Inflammatory macrophage treated with lipopolysaccharide for 1 hour (primary cell): ENCODE data around the gene EPG5.
"Not testable (repeated sequence)": the region's sequence is repeated elsewhere in the genome, so short reads cannot be mapped to it uniquely, and the experiment has no call there.

ENCODE experiments used
- DNase-seq, 2 donors: peaks; one replicate each; pipeline ENCODE4 v3.0.0-alpha.2; 2020 to 2022

The EPG5 gene

DNA sequence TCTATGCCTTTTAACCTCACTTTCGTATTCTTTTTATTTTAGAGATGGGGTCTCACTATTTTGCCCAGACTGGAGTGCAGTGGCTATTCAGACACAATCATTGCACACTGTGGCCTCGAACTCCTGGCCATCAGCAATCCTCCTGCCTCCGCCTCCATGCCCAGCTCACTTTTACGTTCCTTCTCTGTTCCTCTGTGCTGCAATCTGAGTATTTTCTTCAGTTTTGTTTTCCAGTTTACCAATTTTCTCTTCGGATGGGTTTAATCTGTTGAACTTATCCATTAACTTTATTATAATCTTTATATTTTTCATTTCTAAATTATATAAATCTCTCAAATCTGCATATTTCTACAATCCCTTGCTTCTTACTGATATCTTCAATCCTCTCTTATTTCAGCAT, 103.0 kb downstream of the EPG5 start:
- no peak for DNase-seq

DNA sequence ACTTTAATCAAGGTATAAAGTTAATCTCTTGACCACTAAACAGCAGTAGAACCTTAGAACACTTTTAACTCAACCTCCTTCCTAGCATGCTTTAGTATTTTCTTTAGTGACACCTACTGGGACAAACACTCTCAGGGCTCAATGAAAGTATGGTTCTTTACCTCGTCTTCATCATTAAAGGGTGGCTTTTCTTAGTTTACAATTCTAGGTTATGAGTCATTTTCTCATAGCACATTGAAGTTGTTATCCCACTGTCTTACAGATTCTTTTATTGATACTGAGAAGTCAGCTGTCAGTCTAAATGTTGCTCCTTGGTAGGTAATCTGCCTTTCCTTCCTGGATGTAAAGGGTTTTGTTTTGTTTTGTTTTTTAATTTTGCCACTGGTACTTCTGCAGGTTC, 103.7 kb downstream of the EPG5 start:
- no peak for DNase-seq

DNA sequence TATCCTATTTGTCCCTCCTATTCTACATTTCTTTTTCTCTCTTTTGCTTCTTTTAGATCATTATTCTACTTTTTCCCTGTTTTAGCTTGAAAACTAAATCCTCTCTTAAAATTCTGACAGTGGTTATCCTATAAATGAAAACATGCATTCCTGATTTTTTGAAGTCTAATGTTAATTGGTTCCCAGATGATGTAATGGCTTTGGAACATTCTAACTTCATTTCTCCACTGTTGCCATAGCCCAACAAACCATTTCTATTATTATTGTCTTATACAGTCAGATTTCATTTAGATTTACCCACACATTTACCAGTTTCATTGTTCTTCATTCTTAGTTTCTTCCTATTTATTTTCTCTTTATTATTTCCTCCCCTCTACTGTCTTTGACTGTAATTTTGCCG, 105.2 kb downstream of the EPG5 start:
- no peak for DNase-seq

DNA sequence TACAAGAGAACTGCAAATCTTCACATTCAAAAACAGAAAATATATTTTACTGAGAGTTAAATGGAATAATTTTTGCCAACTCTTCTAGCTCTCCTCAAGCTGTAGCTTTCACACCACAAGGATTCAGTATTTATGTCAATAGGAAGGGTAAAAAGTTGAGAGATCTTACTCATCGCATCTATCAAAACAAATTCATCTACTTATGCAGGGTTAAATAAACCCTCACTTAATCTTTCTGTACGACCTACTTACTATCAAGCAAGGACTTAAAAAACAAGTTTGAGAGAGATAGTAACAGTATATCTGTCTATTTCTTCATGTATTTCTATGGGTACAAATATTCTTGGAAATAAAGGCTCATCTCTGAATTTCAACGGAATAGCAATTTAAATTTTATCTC, 106.2 kb downstream of the EPG5 start:
- no peak for DNase-seq

DNA sequence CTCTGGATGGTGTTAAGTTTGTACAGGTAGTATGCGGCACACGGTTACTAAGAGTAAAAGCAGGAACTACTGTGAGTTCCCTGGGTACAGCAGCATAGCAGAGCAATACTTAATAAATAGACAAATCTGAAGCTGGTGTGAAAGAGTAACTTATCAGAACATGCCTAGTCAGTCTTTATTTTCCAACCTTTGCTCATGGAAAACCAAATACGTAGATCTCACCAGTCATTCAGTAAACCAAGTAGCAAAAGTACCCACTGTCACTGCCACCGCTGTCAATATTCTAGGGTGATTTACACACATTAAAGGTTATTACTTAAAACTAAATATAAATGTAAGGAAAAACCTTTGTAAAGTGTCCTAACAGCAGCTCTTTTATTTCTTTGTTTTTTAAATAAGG, 106.6 kb downstream of the EPG5 start:
- DNase-seq = no peak

DNA sequence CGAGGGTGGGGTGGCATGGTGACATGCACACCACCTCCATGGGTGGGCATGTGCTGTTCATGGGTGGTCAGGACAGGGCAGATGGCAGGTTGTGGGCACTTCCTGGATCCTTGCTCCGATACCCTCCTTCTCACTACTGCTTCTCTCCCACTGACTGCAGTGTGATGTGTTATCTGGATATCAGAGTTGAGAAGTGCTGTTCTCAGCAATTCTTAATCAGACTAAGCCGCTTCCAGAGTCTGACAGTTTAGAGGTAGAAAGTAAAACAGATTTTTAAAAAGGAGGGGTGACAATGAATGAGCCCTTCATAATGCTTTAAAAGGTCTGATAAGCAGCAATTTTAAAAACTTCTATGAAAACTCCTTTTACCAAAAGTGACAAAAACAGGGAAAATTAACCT, 107.8 kb downstream of the EPG5 start:
- no peak for DNase-seq

DNA sequence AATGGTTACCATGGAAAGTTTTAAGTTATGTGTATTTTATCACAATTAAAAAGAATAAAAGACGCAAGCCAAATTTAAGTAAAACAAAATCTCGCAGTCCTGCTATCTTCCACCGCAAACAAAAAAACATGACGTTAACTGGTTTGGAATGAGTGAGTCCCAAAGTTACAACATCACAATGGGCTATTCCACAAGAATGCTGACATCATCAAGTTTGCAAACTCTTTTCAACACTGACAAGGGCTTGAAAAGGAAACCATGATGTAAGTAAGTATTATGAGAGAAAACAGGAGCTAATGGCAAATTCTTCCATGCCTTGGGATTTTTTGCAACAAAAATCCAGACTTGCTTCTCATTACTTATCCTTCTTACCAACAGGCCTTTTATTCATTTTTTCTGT, 110.6 kb downstream of the EPG5 start:
- DNase-seq = peak; percentile 51 to 56

DNA sequence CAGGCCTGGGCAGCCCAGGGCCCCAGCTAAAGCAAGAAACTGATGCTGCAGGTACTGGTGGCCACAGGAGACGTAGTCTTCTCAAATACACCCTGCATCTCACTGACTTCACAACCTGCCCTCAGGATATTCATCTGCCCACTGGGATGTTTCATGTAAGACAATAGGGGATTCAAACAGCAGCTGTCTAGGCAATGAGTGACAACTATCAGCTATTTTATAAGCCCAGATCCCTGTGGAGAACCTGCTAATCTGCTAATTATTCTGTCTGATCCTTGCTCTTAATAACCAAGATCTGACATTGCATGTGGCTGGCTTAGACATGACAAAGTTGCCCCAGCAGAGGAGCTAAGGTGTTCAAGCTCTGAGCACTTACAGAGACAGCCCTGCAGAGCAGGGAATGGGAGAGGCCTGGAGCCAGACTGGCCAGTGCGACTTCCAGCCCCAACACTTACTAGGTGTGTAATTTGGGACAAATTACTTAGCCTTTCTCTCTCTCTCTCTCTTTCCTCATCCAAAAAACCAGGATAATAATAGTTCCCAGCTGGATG, 113.0 kb downstream of the EPG5 start:
- no peak for DNase-seq

DNA sequence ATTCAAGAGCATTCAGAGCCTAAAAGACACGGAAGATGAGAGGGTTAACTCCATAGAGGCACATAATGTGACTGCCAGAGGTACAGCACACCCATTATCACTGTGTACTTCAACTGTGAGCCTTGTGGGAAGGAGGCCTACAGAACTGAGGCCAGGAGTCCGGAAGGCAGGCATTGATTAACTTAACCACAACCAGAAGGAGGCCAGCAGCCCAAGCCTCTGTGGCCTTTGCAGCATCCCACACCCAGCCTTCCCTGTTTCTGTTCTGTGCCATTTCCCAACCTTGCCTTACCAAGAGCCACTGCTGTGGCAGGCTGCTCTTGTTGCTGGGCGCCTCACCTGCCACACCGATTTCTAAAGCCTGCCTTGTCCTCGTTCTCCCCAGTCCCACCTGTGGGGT, 114.5 kb downstream of the EPG5 start:
- DNase-seq = no peak

DNA sequence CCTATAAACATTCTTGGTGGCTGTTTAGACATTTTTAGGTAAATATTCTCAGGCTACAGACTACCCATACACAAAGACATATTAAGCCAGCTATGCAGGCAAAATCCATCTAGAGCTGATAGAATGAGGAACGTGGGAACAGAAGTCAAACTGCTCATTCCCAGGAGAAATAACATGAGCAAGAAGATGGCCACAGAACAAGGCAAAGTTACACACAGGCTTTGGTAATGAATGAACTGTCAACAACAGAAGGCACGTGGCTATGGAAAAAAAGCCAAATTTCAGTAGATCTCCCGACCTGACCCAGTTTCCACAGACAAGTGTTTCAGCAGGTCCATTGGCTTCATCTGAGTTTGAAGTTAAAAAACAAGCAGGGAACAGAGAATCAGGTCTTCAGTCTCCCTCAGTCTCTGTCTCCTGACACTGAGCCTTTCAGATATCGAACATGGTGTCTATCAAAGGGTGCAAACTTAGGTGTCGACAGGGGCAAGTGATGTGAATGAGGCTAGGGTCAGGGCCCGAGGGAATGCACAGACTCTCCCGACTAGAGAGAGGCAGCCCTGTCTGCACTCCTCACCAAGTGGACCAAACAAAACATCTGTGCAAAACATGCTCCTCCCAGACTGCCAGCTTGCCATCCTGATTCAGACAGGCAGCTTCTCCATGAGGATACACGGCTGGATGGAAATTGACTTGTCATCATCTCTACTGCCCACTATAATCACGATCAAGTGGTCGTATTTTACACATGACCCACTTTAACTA, 115.8 kb downstream of the EPG5 start:
- DNase-seq = no peak

DNA sequence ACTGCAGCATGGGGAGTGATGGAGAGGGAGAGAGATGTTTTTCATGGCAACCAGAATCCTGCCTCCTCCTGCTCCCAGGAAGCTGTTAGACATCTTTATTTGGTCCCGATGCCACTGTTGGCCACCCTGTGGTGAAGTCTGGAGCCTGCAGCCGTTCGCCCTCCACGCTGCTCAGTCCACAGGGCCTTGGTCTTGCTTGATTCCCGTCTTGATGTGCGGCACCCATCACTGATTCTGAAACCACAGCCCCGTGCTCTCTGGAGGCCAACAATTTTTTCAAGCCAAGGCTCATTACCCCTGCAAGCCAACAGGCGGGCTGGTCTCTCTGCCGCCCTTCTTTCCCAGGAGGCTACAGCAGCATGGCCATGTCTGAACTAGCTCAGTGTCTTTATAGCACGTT, 117.1 kb downstream of the EPG5 start:
- DNase-seq = no peak

DNA sequence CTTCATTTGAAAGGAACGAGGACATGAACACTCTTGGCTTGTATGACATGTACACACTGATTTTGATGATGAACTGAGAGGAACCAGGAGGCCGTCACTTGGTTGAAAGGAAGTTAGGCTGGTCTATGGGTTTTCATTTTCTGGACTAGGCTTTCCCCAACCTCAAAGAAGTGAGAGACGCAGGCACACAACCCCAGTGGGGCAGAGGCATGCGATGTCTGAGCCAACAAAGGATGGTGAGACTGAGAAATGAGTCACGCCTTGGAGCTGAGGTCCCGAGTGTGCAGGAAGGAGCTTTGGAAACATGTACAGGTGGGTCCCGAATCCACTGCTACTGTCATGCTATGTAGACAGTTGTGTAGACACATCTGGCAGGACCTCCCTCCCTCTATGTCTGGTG, 117.6 kb downstream of the EPG5 start:
- no peak for DNase-seq

DNA sequence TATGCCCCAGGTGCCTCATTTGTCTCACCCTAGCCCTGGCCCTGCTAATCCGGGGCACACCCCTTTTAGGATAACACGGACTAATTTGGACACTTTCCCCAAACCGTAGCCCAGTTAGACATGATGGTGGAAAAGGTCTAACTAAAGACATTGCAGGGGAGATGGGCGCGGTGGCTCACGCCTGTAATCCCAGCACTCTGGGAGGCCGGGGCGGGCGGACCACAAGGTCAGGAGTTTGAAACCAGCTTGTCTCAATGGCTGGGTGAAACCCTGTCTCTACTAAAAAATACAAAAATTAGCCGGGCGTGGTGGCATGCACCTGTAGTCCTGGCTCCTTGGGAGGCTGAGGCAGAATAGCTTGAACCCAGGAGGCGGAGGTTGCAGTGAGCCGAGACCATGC, 118.5 kb downstream of the EPG5 start:
- not testable (repeated sequence) for DNase-seq

DNA sequence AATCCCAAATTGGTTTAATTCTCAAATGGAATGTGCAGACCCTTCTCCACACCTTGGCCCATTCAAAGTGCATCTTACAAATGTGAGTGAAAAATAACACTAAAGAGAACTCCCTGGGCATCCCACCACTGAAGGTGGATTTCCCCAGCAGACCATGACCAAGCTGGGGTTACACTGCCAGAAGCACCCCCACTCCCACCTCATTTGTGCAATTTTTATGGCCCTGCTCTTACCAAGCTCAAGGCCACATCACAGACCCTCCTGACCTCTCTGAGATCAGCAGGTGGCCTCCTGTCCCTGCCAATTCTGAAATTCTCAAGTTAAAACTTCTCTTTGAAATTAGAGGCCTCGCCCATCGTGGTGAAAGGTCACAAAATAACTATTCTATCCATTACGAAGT, 120.0 kb downstream of the EPG5 start:
- no peak for DNase-seq

DNA sequence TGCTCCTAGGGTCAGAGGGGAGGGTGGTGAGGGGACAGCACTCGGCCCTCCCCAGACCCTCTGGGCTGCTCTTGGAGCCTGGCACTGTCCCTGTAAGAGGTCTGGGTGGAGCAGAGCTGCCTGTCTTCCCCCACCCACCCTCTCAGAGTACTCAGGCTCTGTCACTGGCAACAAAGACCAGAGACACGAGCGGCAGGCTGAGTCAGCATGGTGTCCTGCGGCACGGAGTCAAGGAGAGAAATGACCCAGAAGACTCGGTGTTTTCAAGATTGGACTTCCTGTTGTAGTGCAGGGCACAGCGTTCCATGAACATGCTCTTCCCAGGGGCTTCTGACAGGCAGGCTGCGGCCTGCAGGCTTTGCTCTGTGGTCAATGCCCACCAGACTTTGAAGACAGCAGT, 121.7 kb downstream of the EPG5 start:
- no peak for DNase-seq

DNA sequence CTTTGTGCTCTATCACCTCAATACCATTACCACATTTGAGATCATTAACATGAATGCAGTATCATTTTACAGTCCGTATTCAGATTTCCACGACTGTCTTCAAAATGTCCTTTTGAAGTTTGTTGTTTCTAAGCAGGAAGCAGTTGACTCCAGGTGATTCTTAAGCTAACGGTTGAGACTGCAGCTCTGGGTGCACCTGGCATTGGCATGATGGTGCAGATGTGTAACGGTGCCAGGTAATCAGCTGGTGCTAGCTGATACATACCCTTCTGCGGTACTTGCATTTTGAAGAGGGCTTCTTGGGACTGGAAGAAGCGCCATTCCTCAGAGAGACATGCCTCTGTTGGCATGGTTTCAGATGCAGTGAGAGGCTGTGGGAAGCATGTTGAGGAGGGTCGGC, 122.2 kb downstream of the EPG5 start:
- DNase-seq = no peak

DNA sequence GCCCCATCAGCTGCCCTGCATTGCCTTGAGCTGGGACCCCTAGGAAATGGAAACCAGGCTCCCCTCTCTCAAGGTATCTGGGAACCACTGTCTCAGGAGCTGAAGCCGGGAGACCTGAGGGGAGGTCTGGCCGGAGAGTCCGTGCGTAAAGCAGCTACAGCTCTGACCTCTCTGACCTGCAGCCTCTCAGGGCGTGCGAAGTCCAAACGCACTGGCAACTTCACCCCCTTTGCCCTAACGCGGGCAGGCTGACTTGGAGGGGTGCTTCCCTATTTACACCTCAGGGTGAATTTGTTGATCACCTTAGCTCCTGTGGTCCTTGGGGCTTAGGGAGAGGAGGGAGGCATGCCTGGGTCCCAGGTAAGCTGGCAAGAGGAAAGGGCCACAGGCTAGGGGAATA, 124.1 kb downstream of the EPG5 start:
- DNase-seq = no peak

DNA sequence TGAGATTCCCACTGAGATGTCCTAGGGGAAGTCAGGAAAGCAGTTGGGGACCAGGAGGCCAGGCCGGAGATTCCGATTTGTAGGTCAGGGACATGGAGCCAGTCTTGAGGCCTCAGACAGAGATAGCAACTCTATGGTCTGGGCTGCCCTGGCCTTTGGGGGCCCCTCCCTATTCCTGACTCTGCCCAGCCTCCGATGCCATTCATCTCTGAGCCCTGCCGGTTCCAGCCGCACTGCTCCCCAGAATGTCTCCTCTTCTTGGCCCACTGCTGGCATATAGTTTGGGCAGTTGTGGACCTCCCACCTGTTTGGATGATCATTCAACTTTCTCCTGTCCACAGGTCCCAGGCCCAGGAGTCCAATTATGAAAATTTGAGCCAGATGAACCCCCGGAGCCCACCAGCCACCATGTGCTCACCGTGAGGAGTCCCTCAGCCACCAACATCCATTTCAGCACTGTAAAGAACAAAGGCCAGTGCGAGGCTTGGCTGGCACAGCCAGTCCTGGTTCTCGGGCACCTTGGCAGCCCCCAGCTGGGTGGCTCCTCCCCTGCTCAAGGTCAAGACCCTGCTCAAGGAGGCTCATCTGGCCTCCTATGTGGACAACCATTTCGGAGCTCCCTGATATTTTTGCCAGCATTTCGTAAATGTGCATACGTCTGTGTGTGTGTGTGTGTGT, 125.2 kb downstream of the EPG5 start:
- no peak for DNase-seq

DNA sequence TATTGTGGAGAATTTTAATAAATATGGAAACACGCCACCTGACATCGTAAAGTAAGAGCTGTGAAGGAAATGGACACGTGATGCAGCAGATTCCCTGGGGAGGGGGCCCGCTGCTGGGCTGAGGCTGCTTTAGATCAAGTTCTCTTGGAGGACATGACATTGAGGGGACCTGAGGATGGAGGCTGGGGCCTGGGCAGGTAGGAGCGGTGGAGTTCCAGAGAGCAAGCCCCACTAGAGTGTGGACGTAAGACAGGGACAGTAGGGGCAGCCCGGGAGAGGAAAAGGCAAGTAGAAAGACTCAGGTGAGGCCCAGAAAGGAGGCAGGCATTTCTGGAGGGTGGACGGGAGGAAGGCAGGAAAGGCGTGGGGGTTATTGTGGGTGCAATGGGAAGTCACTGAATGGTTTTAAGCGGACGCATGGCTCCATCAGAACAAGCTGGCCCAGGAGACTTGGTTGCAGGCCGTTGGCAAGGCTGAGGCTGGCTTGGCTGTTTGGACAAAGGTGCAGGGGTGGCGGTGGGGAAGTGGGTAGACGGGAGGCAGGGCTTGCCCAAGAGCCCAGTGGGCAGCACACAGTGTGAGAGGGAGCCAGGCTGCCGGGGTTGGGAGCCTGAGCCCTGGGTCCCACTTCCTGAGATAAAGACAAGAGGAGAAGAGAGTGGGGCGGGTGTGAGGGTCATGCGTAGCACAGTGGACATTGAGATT, 125.9 kb downstream of the EPG5 start:
- no peak for DNase-seq

DNA sequence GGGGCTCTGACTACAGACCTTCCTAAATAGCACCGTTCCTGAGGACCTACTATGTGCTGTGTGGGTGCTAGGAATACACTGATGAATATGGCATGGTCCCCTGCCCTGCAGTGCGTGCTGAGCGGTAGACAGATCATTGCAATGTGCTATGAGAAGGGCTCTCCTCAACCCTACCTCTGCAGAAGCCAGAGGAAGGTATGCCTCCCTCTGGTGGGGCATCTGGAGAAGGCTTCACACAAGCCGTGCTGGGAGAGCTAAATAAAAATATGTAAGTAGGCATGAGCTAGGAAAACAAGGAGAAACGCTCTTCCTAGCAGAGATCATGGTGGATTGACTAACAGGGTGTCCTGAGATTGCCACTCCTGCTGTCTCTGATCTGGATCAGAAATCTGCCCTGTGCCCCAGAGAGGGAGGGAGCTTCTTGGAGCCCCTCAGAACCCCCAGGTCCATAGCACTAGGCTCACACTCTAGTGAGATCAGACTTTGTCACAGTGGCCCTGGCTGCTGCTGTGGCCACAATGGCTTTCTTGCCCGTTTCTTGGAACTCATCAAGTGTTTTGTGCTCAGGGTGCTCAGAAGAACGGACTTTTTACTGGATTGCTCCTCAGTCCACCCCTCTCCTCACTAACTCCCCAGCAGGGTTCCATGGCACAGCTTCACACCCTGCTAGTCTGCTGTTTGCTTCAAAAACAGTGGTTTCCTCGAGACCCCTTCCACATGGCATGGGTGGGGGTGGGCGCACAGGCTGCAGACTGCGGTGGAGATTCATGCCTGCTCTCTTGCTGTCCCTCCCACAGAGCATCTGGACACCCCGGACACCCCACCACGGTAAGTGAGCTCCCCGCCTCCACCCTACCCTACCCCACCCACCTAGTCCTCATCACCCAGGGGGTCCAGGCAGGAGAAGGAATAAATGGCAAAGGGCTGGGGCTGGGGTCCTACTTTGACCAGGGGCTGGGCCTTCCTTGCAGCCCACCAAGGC, 127.4 kb downstream of the EPG5 start:
- DNase-seq = peak; percentile 41 to 55

DNA sequence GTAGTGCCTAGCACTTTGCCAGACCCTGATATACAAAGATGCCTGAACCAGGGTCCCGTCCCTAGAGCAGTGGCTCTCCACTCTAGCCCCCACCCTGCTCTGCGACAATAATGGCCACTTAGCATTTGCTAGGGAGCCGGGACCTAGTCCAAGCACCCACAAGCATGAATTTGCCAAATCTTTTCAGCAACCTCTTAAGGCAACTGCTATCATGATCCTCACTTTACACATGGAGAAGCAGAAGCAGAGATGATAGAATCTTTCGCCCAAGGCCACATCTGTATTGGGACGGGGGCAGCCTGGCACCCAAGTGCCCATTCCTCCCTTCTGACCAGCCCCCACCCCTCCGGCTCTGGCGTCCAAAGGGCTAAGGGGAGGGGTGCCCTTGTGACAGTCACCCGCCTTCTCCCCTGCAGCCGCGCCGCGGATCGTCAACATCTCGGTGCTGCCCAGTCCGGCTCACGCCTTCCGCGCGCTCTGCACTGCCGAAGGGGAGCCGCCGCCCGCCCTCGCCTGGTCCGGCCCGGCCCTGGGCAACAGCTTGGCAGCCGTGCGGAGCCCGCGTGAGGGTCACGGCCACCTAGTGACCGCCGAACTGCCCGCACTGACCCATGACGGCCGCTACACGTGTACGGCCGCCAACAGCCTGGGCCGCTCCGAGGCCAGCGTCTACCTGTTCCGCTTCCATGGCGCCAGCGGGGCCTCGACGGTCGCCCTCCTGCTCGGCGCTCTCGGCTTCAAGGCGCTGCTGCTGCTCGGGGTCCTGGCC, 128.6 kb downstream of the EPG5 start:
- DNase-seq = no peak
